OCI-LY3 (cell line): ENCODE results near the gene LENG8.

Source experiments
- H2AFZ ChIP-seq: fragments of 200-600, 300-600 bp; shearing (Covaris generic); 2 replicates; pipeline ENCODE4 v1.6.0; 2014; ENCODE audit warnings: antibody characterized with exemption, low read depth, low read length
- H3K27ac ChIP-seq: fragments of 200-600, 300-600 bp; sonication (generic); 2 replicates; pipeline ENCODE4 v1.5.1; 2014; ENCODE audit warnings: mild to moderate bottlenecking, low read length, moderate library complexity, mixed read lengths
- H3K27me3 ChIP-seq: fragments of 200-600, 300-600 bp; sonication (generic); 2 replicates; pipeline ENCODE4 v1.6.1; 2014; ENCODE audit warnings: low read depth, low read length, mixed read lengths
- H3K36me3 ChIP-seq: fragments of 200-600, 300-600 bp; sonication (generic); replicated peaks from 2 replicates; pipeline ENCODE3; 2014; ENCODE audit warnings: low read depth, low read length, mixed read lengths
- H3K4me1 ChIP-seq: fragments of 300-600, 200-600 bp; sonication (generic); 2 replicates; pipeline ENCODE4 v1.6.1; 2014; ENCODE audit warnings: low read length, mixed read lengths
- H3K4me2 ChIP-seq: fragments of 200-600, 300-600 bp; sonication (generic); 2 replicates; pipeline ENCODE4 v1.6.1; 2014; ENCODE audit warnings: low read length, mixed read lengths
- H3K4me3 ChIP-seq: fragments of 300-600, 200-600 bp; sonication (generic); 2 replicates; pipeline ENCODE4 v1.5.1; 2014; ENCODE audit warnings: antibody characterized with exemption, mild to moderate bottlenecking, low read length, moderate library complexity
- H3K79me2 ChIP-seq: fragments of 300-600, 200-600 bp; shearing (Covaris generic); 2 replicates; pipeline ENCODE4 v1.6.1; 2014; ENCODE audit warnings: mild to moderate bottlenecking, low read length, mixed read lengths
- H3K9ac ChIP-seq: fragments of 300-600, 200-600 bp; shearing (Covaris generic); 2 replicates; pipeline ENCODE4 v1.6.0; 2014; ENCODE audit warnings: mild to moderate bottlenecking, low read length, moderate library complexity
- H3K9me3 ChIP-seq: fragments of 200-600, 300-600 bp; shearing (Covaris generic); 2 replicates; pipeline ENCODE4 v1.6.1; 2014; ENCODE audit warnings: low read length, mixed read lengths; ENCODE audit not compliant: insufficient read depth
- H4K20me1 ChIP-seq: fragments of 200-600, 300-600 bp; sonication (generic); 2 replicates; pipeline ENCODE4 v1.6.1; 2016; ENCODE audit warnings: low read length, mixed read lengths; ENCODE audit not compliant: insufficient read depth
- CTCF ChIP-seq: fragments of 200-600, 300-600 bp; sonication (generic); IDR thresholded peaks from 2 replicates; pipeline ENCODE4 v1.5.1; 2014; ENCODE audit warnings: antibody characterized with exemption, low read length, low read depth
- EZH2phosphoT487 ChIP-seq: fragments of 200-600 bp; shearing (Covaris generic); IDR thresholded peaks from 2 replicates; pipeline ENCODE4 v1.6.1; 2018; ENCODE audit warnings: antibody characterized with exemption, mixed run types, low read depth

The LENG8 gene

DNA sequence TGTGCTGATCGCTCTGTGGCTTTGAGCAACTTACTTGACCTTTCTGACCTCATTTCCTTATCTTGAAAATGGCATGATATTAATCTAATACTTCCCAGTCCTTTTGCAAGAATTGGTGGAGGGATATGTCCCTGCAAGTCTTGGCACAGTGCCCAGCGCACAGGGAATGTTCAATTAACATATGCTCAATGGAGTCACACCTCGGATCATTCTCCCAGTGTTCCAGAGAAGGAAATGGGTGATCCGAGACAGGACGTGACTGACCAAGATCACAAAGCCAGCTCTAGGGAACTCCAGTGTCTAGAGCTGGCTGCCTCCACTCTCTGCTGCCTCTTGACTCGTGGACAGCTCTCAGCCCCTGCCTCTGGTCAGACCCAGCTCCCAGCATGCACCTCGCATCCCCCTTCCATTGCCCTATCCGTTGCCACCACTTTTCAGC lies 20.5 kb downstream of the LENG8 start:
- Histone ChIP-seq H3K4me2 (peak overlapping the region; percentile 43), H2AFZ (peak overlapping the region; percentile 47; the same call in 1 of the 2 replicates), H3K4me3 (peak overlapping the region; percentile 25), H3K4me1 (0 out of 2 replicates have a peak, but pooled peaks cover 7% of the 10 kb centered on the region), H3K9me3 (no peaks in the 10 kb centered on the region), H3K27ac (no peak overlapping the region), H3K27me3 (peaks cover 24% of the 10 kb centered on the region), H4K20me1 (no peaks in the 10 kb centered on the region), H3K36me3 (no peaks in the 10 kb centered on the region), H3K79me2 (no peaks in the 10 kb centered on the region), H3K9ac (no peak overlapping the region)
- TF ChIP-seq CTCF (no peak), EZH2phosphoT487 (no peak)

DNA sequence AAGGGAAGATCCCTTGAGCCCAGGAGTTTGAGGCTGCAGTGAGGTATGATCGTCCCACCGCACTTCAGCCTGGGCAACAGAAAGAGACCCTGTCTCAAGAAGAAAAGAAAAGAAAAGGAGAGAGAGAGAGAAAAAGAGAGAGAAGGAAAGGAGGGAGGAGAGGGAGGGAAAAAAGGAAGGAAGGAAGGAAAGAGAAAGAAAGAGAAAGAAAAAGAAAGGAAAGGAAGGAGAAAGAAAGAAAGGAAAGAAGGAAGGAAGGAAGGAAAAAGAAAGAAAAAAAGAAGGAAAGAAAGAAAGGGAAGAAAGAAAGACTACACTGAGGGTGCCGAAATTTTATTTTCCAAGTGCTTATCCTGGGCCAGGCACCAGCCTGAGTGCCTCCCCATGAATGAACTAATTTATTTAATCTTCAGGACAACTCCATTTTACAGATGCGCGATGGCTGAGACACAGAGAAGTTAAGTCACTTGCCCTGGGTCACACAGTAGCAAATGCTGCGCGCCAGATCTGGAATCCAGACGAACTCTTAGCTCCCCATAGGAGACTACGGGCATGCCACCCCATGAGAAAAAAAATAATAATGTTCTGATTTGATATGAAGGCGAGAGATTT lies 21.4 kb downstream of the LENG8 start:
- Histone ChIP-seq H3K36me3 (no peaks in the 10 kb centered on the region), H3K4me3 (no peak overlapping the region), H2AFZ (no peak overlapping the region), H3K4me2 (no peak overlapping the region), H3K27ac (no peak overlapping the region), H3K9me3 (no peaks in the 10 kb centered on the region), H3K79me2 (no peaks in the 10 kb centered on the region), H4K20me1 (no peaks in the 10 kb centered on the region), H3K9ac (no peak overlapping the region), H3K4me1 (0 out of 2 replicates have a peak, but pooled peaks cover 5% of the 10 kb centered on the region), H3K27me3 (peaks cover 24% of the 10 kb centered on the region)
- TF ChIP-seq CTCF (no peak), EZH2phosphoT487 (no peak)

- Histone ChIP-seq H3K9me3 (no peaks in the 10 kb centered on the region), H3K27me3 (peaks cover 24% of the 10 kb centered on the region), H3K4me3 (no peak overlapping the region), H3K36me3 (no peaks in the 10 kb centered on the region), H4K20me1 (no peaks in the 10 kb centered on the region), H3K27ac (no peak overlapping the region), H2AFZ (no peak overlapping the region), H3K4me1 (0 out of 2 replicates have a peak, but pooled peaks cover 5% of the 10 kb centered on the region), H3K9ac (no peak overlapping the region), H3K4me2 (no peak overlapping the region), H3K79me2 (no peaks in the 10 kb centered on the region)
- TF ChIP-seq CTCF (no peak), EZH2phosphoT487 (no peak)
Measured at GRCh38 chr19:54470991-54471782, 22.2 kb downstream of the LENG8 start.

DNA sequence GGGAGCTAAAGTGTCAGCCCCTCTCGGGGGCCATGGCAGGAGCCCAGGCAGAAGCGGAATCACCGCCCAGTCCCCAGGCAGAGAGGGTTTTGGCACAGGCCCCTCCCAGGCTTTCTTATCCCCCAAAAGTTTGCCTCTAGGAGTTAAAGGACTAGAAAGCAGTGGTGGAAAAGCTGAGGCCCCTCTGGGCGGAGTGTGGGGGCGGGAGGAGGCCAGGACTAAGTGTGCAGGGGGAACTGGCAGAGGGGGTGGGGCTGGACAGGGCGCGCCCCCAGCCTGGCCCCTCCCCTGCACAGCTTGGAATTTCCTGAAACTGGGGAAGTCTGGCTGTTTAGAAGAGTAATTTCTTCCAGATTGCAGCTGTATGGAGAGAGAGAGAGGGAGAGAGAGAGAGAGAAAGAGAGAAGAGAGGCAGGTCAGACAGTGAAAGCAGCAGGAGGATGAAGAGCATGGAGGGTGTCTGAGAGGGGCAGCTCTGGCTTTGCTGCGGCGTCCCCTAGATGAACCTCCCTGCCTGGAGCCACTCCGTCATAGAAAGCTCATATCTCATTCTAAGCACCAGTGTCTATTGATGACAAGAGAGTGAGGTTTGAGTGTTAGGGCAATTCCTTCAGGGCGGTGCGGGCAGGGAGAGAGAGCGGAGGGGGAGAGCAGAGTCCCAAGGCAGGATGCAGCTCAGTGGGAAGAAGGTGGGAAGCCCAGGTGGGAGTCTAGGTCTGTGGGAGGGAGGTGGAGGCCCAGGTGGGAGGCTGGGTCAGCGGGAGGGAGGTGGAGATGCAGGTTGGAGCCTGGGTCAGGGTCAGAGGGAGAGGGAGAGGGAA lies 24.3 kb downstream of the LENG8 start, which contains the start of gene CDC42EP5:
Gene CDC42EP5 (minus strand): TSS at position 226 of the 821 bp plus-strand sequence. CDS start 7,749 bp downstream, outside the sequence.
- Histone ChIP-seq H4K20me1 (no peaks in the 10 kb centered on the region), H3K79me2 (no peaks in the 10 kb centered on the region), H3K27me3 (peaks cover 34% of the 10 kb centered on the region), H2AFZ (0 out of 2 replicates have a peak within 1 kb of the TSS, but pooled peaks have one; percentile 33), H3K9me3 (no peaks in the 10 kb centered on the region), H3K36me3 (no peaks in the 10 kb centered on the region), H3K9ac (no peak within 1 kb of the TSS), H3K4me1 (0 out of 2 replicates have a peak, but pooled peaks cover 5% of the 10 kb centered on the region), H3K4me3 (no peak within 1 kb of the TSS), H3K27ac (no peak within 1 kb of the TSS), H3K4me2 (no peak within 1 kb of the TSS)
- no peak for TF ChIP-seq EZH2phosphoT487
- no peak for TF ChIP-seq CTCF
